DOHH2 (cell line): Measurements from ENCODE around the gene EEPD1.

ENCODE experiments used
- H3F3A ChIP-seq: fragments of 200-600 bp; sonication (generic), shearing (Covaris generic); 2 replicates; pipeline ENCODE4 v1.6.0; 2016; ENCODE audit warnings: antibody characterized with exemption, mild to moderate bottlenecking; ENCODE audit not compliant: control insufficient read depth, insufficient read depth
- H3K27ac ChIP-seq: fragments of 200-600 bp; sonication (generic); 2 replicates; pipeline ENCODE4 v1.5.1; 2014; ENCODE audit warnings: low read depth, mild to moderate bottlenecking, low read length, moderate library complexity
- H3K27me3 ChIP-seq: fragments of 200-600 bp; sonication (generic); 2 replicates; pipeline ENCODE4 v1.6.1; 2014; ENCODE audit warnings: mild to moderate bottlenecking, low read length, mixed read lengths; ENCODE audit not compliant: control insufficient read depth
- H3K36me3 ChIP-seq: fragments of 200-600 bp; sonication (generic); 2 replicates; pipeline ENCODE4 v1.6.1; 2014; ENCODE audit warnings: mild to moderate bottlenecking, low read length, moderate library complexity, mixed read lengths; ENCODE audit not compliant: control insufficient read depth
- H3K4me1 ChIP-seq: fragments of 200-600 bp; sonication (generic); 2 replicates; pipeline ENCODE4 v1.6.1; 2014; ENCODE audit warnings: mild to moderate bottlenecking, low read length, mixed read lengths; ENCODE audit not compliant: control insufficient read depth
- H3K4me2 ChIP-seq: fragments of 200-600 bp; sonication (generic); 2 replicates; pipeline ENCODE4 v1.6.0; 2014; ENCODE audit warnings: mild to moderate bottlenecking, low read length, moderate library complexity
- H3K4me3 ChIP-seq: fragments of 200-600 bp; sonication (generic); 2 replicates; pipeline ENCODE4 v1.5.1; 2014; ENCODE audit warnings: mild to moderate bottlenecking, low read length, mixed read lengths
- H3K79me2 ChIP-seq: fragments of 200-600 bp; sonication (generic); 2 replicates; pipeline ENCODE4 v1.6.1; 2014; ENCODE audit warnings: mild to moderate bottlenecking, low read length, mixed read lengths; ENCODE audit not compliant: control insufficient read depth
- H3K9me2 ChIP-seq: fragments of 200-600 bp; sonication (generic); replicated peaks from 2 replicates; pipeline ENCODE4 v1.6.1; 2014; ENCODE audit warnings: mild to moderate bottlenecking, low read length, mixed read lengths; ENCODE audit not compliant: control insufficient read depth
- H3K9me3 ChIP-seq: fragments of 200-600 bp; sonication (generic); 2 replicates; pipeline ENCODE4 v1.6.1; 2014; ENCODE audit warnings: antibody characterized with exemption, low read length, mixed read lengths; ENCODE audit not compliant: control insufficient read depth, insufficient read depth
- H4K20me1 ChIP-seq: fragments of 200-600 bp; sonication (generic); 2 replicates; pipeline ENCODE4 v1.6.0; 2014; ENCODE audit warnings: low read depth, mild to moderate bottlenecking, antibody characterized with exemption, low read length, moderate library complexity; ENCODE audit not compliant: control insufficient read depth, insufficient read depth
- EZH2phosphoT487 ChIP-seq: fragments of 200-600 bp; sonication (generic); IDR thresholded peaks from 2 replicates; pipeline ENCODE4 v1.6.1; 2017; ENCODE audit warnings: borderline replicate concordance, mild to moderate bottlenecking, antibody characterized with exemption, low read length, moderate library complexity, mixed read lengths
- TF ChIP-seq, protein P1 (sequence below): fragments of 200-600 bp; sonication (generic); IDR thresholded peaks from one replicate; pipeline ENCODE4 v1.5.1; 2014; ENCODE audit warnings: antibody characterized with exemption, mild to moderate bottlenecking, low read depth, low read length; ENCODE audit not compliant: poor library complexity, severe bottlenecking

EEPD1 gene

DNA sequence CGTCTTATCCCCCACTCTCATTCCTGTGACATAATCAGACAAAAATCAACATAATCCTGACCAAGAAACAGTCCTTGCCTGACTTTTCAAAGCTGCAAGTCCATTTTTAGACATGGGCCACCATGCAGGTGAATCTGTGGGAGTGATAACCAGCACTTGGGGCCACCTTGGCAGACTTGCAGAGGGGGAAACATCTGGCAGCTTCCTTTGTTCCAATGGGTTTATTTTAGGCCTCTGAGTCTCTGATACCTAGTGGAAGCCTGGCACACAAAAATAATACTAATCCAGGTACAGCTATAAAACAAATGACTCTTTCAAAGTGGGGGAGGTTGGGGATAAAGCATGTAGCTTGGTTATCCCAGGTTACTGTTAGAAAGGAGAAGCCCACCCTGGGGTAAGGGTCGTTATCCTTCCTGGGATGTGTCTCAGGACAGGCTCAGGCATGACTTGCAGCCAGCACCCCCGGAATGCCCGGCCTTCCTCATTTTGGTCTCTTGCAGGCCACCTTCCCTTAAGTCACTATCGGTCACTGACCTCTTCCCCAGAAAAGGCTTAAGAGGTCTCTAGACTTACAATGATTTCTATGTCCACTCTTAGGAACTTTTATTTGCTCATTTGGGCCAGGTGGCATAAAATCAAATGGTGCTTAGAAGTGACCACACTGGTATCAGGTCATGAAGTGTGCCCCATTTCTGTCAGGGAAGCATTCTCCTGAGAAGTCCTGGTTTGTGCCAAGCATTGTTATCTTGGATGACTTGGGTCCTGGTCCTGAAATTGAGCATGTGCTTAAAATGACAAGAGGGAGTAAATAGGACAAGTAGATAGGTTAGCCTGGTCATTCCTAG, 37.6 kb downstream of the EEPD1 start:
- Histone ChIP-seq H3K36me3 (peaks cover 53% of the 10 kb centered on the region), H3K9me3 (no peaks in the 10 kb centered on the region), H3K4me2 (peak overlapping the region; percentile 93), H3K4me1 (peaks cover 98% of the 10 kb centered on the region), H3K27me3 (no peaks in the 10 kb centered on the region), H3K4me3 (peak overlapping the region; percentile 70), H4K20me1 (no peaks in the 10 kb centered on the region), H3K9me2 (no peaks in the 10 kb centered on the region), H3F3A (peaks cover 72% of the 10 kb centered on the region), H3K27ac (peak overlapping the region; percentile 97), H3K79me2 (peaks cover 85% of the 10 kb centered on the region)
- TF ChIP-seq EZH2phosphoT487: no peak
- TF ChIP-seq, protein P1, sequence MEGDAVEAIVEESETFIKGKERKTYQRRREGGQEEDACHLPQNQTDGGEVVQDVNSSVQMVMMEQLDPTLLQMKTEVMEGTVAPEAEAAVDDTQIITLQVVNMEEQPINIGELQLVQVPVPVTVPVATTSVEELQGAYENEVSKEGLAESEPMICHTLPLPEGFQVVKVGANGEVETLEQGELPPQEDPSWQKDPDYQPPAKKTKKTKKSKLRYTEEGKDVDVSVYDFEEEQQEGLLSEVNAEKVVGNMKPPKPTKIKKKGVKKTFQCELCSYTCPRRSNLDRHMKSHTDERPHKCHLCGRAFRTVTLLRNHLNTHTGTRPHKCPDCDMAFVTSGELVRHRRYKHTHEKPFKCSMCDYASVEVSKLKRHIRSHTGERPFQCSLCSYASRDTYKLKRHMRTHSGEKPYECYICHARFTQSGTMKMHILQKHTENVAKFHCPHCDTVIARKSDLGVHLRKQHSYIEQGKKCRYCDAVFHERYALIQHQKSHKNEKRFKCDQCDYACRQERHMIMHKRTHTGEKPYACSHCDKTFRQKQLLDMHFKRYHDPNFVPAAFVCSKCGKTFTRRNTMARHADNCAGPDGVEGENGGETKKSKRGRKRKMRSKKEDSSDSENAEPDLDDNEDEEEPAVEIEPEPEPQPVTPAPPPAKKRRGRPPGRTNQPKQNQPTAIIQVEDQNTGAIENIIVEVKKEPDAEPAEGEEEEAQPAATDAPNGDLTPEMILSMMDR: no peak

- Histone ChIP-seq H3K27me3 (no peaks in the 10 kb centered on the region), H4K20me1 (no peaks in the 10 kb centered on the region), H3K27ac (peak overlapping the region; percentile 97), H3F3A (peaks cover 65% of the 10 kb centered on the region), H3K9me2 (no peaks in the 10 kb centered on the region), H3K4me1 (peaks cover 98% of the 10 kb centered on the region), H3K36me3 (peaks cover 54% of the 10 kb centered on the region), H3K9me3 (no peaks in the 10 kb centered on the region), H3K4me3 (peak overlapping the region; percentile 70), H3K4me2 (peak overlapping the region; percentile 93), H3K79me2 (peaks cover 85% of the 10 kb centered on the region)
- TF ChIP-seq, protein P1: no peak
- TF ChIP-seq EZH2phosphoT487: no peak
Measured at GRCh38 chr7:36191292-36191920, 38.4 kb downstream of the EEPD1 start.

- no peaks in the 10 kb centered on the region for H3K27me3 ChIP-seq
- peaks cover 90% of the 10 kb centered on the region for H3K4me1 ChIP-seq
- H3K27ac ChIP-seq: peak overlapping the region; percentile 97
- no peaks in the 10 kb centered on the region for H3K9me2 ChIP-seq
- H4K20me1 ChIP-seq: no peaks in the 10 kb centered on the region
- peaks cover 77% of the 10 kb centered on the region for H3K79me2 ChIP-seq
- peak overlapping the region; percentile 98 for H3K4me2 ChIP-seq
- TF ChIP-seq EZH2phosphoT487: no peak
- TF ChIP-seq, protein P1: no peak
- peaks cover 55% of the 10 kb centered on the region for H3K36me3 ChIP-seq
- peak overlapping the region; percentile 86 for H3K4me3 ChIP-seq
- peaks cover 57% of the 10 kb centered on the region for H3F3A ChIP-seq
- H3K9me3 ChIP-seq: no peaks in the 10 kb centered on the region
Measured at GRCh38 chr7:36192053-36192824, 39.2 kb downstream of the EEPD1 start.
